Prostate gland (tissue), 2 donors: Measurements from ENCODE around the gene DEFB131A.
"Not testable (repeated sequence)": the region's sequence is repeated elsewhere in the genome, so short reads cannot be mapped to it uniquely, and the experiment has no call there.

Experiments
- CTCF ChIP-seq, 4 experiments: fragments of 200-600 bp in 2 of 4; fragments of 450-650 bp in 2 of 4; sonication (generic) in 2 of 4; IDR thresholded peaks; 1 replicate in 3 of 4; 2 replicates in 1 of 4; pipeline ENCODE4 v1.5.1; 2016 to 2019; ENCODE audit warnings: antibody characterized with exemption in 4 of 4, mild to moderate bottlenecking in 2 of 4, moderate library complexity in 2 of 4
- POLR2A ChIP-seq: fragments of 450-650 bp; IDR thresholded peaks from one replicate; pipeline ENCODE4 v1.6.1; 2016; ENCODE audit warnings: antibody characterized with exemption, mild to moderate bottlenecking

- not testable (repeated sequence) for TF ChIP-seq POLR2A; CTCF (IDR thresholded peaks at IDR 0.05)
These were observed 35.3 kb downstream of the DEFB131A start for GRCh38 chr4:9479466-9479865.
